Putamen (tissue), 1 donor: ENCODE data around the gene PANK4.
A peak's percentile ranks its signal among the peaks of the same experiment; 100 is the strongest.

ENCODE experiments used
- DNase-seq: peaks from one replicate; pipeline ENCODE4 v3.0.0-alpha.2; 2016; ENCODE audit warnings: low spot score

Gene PANK4

GRCh38 chr1:2528966-2529783 lies 2.8 kb upstream of the PANK4 start:
- DNase-seq, result no peak

DNA sequence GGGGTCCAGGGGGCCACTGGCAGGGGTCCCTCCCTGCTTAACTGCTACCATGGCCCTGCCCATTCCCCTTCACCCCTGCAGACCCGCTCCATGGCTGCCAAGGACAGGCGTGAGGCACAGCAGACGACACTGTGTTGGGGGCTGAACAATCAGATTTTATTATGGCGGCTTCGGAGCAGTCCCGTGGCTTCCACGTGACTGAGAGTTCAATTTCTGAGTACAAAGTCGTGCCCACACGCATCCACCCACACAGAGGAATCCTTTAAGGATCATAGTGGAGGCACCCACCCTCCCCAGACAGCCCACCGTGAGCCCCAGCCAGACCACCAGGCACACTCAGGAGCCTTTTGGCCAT lies 2.2 kb upstream of the PANK4 start:
- DNase-seq, result no peak

DNA sequence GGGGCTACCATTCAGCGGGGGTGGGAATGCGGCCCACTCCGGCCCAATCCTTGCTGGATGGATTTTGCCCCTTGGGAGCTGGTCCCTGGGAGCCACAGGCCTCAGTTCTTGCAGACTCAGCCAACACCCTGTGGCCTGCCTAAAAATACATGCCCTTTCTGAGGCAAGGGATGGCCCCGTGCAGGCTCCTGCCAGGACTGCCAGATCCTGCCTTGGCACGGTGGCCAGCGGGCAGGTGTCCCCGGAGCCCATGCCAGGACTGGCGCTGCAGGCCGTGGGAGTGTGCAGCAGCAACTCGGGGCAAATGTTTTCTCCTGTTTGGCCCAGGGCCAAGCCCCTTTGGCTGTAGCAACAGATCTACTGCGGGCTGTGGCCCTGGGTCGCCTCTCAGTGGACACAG lies 1.6 kb upstream of the PANK4 start:
- no peak for DNase-seq

DNA sequence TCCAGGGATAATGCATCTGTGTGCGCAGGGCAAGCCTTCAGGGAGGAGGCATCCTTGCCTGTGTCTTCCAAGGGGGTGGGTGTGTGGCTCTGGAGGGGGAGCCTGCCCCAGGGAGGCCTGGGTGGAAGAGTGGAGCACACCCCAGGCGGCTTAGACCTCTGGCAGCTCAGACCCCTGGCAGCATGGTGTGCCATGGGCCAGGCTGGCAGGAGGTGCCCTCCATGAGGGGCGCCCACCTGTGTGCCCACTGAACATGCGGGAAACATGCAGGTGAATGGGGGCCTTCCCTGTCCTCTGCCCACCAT lies 1.1 kb upstream of the PANK4 start:
- DNase-seq, result no peak

- DNase-seq, result peak; percentile 80
These were observed 594 bp upstream of the PANK4 start for GRCh38 chr1:2526824-2527555.

GRCh38 chr1:2525572-2525919 lies 850 bp downstream of the PANK4 start:
- DNase-seq, result no peak

DNA sequence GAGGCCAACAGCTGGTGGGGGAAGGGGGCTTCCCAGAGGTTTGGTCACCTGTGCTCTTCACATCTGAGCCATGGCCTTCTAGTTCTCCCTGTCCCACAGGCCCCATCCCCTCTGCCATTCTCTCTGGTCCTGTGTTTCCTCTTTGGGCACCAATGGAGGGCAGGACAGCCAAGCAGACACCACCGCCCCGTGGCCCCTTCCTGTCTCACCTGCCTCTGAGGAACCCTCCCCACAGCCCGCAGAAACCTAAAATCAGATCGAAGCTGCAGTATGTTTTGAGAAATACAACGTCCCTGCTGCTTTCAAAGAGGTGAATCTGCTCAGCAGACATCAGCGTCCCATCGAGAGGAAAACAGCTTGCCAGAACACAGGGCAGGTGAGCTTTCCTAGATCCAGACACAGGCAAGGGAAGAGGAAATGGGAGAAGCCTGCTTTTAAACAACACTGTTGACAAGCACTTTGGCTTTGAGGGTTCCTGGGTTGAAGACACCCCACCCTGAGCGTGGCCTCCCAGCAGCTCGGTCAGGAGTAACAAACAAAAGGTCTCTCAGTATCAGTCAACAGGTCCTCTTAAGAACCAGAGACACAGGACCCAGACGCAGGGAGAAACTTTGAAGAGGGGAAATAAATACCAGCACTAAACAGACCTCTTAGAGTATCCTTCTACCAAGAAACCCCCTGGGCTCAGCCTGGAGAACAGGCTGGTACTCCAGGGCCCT lies 2.3 kb downstream of the PANK4 start:
- DNase-seq, result no peak

- DNase-seq, result no peak
These were observed 3.1 kb downstream of the PANK4 start for GRCh38 chr1:2523191-2523890.

DNA sequence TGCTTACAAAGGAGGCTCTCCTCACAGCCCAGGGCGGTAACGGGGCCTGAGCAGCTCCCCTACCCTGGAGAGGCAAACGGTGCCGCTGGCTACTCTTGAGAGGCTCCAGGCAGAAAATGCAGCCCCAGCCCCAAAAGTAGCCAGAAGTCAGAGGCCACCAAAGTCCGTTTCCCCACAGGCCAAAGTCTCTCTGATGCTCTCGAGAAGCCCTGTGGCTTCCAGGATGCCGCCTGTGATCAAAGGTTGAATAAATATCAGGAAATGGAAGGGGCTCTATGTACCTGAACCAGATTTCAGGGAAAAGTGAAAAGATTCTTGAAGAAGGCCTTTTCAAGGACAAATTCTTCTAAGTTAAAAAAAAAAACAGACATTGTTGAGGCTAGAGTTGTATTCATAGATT lies 4.2 kb downstream of the PANK4 start:
- DNase-seq, result no peak

GRCh38 chr1:2520806-2521205 lies 5.6 kb downstream of the PANK4 start:
- no peak for DNase-seq

DNA sequence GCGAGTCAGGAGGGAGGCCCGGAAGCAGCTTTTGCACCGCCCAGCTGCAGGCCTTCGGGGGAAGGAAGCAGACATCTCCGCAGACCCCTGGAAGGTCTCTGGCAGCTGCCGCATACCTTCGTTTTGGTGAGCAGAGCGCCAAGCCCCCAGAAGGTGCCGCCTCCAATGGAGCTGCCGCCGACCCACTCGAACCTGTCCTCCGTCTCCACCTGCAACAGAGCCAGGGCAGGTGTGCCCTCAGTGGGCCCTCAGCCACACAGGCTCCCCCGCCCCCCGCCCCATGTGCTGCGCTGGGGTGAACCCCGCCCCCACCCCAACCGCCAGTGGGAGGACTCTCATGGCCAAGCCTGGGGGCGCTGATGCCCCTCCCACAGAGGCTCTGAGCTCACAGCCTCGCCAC lies 6.2 kb downstream of the PANK4 start:
- no peak for DNase-seq

DNA sequence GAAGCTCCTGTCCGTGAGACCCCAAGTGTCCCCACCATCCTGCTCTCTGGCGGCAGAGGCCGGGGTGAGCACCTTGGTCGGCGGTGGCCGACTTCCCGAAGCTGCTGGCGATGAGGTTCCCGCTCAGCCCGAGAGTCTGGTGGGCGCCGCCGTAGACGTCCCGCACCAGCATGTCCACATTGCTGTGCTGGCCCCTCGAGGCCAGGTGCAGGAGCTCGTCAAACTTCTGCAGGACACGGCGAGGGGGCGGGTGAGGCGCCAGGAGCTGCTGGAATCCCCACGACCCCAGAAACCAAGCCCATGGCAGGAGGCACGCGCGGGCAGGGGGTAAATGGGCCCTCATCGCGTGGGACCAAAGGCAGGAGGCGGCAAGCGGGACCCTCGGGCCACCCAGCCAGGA lies 6.7 kb downstream of the PANK4 start:
- DNase-seq, result no peak

DNA sequence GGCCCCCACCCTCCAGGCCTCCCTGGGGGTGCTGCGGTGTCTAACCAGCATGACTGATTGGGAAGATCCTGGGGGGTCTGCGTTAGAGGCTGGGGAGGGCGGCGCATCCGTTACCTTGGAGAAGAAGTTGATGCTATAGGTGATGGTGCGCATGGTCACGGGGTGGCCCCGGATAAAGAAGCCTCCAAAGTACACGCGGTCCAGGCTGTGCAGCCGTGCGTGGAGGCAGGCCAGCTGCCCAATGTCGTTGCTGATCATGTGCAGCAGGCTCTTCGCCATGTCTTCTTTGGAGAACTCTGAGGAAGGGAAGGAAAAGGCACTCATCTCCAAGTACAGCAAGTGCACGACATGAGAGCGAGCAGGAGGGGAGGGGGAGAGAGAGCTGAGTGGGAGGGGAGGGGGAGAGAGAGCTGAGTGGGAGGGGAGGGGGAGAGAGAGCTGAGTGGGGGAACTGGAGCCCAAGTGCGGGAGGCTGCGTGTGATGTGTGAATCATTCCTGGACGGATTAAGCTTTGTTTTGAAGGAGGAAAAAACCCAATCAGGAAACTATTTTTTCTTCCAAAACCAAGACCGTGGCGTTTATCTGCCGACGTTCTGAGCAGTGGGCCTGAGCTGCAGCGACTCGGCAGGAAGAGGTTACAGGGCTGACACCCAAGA lies 7.2 kb downstream of the PANK4 start:
- no peak for DNase-seq

- no peak for DNase-seq
These were observed 7.9 kb downstream of the PANK4 start for GRCh38 chr1:2518528-2518927.

DNA sequence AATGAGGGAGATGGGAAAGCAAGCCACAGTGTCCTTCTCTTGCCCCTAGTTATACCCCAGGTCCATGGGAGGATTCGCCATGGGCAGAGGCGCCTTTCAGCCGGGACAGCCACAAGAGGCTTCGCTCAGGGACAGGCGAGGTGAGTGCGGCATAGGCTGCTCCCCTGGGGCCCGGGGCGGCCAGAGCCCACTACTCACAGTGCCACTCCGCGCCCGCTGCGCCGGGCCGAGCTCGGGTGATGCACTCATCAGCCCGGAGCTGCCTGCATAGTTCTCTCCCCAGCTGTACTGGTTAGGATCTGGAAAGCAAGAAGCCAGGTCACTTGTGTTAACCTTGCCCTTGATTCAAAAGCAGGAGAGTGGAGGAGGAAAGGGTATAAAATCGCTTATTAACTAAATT lies 8.4 kb downstream of the PANK4 start:
- no peak for DNase-seq

DNA sequence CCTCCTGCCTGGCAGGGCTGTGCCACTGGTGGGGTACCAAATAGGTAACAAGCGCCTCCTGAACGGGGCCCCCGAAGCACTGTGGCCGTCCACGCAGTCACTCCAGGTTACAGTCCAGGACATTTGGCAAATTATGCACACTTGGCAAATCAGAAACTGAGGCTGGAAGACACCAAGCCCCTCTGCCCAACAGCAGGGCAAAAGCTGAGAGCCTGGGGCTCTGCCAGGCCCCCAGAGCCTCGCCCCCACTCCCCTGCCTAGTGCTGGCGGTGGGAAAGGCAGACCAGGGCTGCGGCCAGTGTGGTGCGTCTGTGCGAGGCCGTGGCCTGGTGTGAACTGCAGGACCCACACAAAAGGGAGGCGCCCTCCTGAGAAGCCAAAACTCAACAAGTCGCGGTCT lies 9.4 kb downstream of the PANK4 start:
- no peak for DNase-seq

- no peak for DNase-seq
These were observed 10.3 kb downstream of the PANK4 start for GRCh38 chr1:2516124-2516523.

GRCh38 chr1:2515763-2516080 lies 10.7 kb downstream of the PANK4 start:
- no peak for DNase-seq

DNA sequence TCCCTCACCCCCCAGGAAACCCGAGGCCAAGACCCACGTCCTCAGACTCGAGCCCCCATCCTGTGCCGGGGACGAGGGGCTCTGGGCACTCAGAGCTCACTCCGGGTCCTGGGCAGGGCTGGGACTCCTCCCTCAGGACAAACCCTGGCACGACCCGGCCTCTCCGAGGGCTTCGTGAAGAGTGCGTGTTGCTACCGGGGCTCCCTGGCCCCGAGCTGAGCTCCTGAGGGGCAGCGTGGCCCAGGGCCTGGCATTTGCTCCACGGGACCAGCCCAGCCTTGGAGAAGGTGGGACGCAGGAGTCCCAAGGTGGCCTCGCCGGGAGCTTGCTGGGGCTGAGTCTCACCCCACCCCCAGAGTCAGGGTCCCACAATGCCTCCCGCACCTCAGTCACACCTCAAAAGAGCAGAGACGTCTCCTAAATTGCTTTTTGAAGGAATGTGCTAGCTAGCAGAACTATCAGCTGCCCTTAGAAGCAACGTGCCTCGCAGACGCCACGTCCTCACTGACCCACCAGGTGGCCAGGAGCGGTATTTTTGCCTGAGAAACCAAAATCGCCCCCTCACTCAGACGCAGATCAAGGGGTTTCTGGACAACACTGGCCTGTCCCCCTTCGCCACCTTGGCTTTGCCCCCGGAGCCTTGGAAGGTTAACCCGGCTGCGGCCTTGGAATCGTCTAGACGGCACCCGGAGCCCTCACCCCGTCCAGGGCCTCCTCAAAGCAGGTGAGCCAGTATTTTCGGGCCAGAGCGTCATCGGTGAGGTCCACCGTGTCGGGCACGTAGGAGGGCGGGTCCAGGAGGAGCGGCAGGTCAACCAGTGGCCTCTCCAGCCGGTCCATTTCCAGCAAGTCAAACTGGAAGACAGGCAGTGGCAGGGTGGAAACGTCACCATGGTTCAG lies 11.3 kb downstream of the PANK4 start:
- no peak for DNase-seq

GRCh38 chr1:2513939-2514652 lies 12.3 kb downstream of the PANK4 start:
- DNase-seq, result no peak
